DMS153 (cell line): Measurements from ENCODE around the gene FRMD5.

Source experiments
- DNase-seq: peaks from one replicate; lab custom pipeline; 2025; lab: John Stamatoyannopoulos, UW

Gene FRMD5

GRCh38 chr15:44160796-44161195 lies 34.3 kb downstream of the FRMD5 start:
- no peak for DNase-seq

GRCh38 chr15:44159492-44159891 lies 35.6 kb downstream of the FRMD5 start:
- DNase-seq, result no peak

- DNase-seq, result no peak
These were observed 37.0 kb downstream of the FRMD5 start for GRCh38 chr15:44158111-44158510.

- DNase-seq, result peak; percentile 2
These were observed 37.4 kb downstream of the FRMD5 start for GRCh38 chr15:44157679-44158078.

- no peak for DNase-seq
These were observed 41.7 kb downstream of the FRMD5 start for GRCh38 chr15:44153352-44153751.

GRCh38 chr15:44149224-44149623 lies 45.8 kb downstream of the FRMD5 start:
- no peak for DNase-seq

- DNase-seq, result no peak
These were observed 46.5 kb downstream of the FRMD5 start for GRCh38 chr15:44148580-44148979.

GRCh38 chr15:44147636-44148035 lies 47.4 kb downstream of the FRMD5 start:
- no peak for DNase-seq

GRCh38 chr15:44145495-44145894 lies 49.6 kb downstream of the FRMD5 start:
- DNase-seq, result no peak

GRCh38 chr15:44144992-44145391 lies 50.1 kb downstream of the FRMD5 start:
- no peak for DNase-seq

- DNase-seq, result no peak
These were observed 50.9 kb downstream of the FRMD5 start for GRCh38 chr15:44144184-44144583.

GRCh38 chr15:44137750-44138149 lies 57.3 kb downstream of the FRMD5 start:
- DNase-seq, result no peak

- no peak for DNase-seq
These were observed 58.0 kb downstream of the FRMD5 start for GRCh38 chr15:44136991-44137477.

- DNase-seq, result no peak
These were observed 63.0 kb downstream of the FRMD5 start for GRCh38 chr15:44132057-44132456.

- DNase-seq, result no peak
These were observed 64.3 kb downstream of the FRMD5 start for GRCh38 chr15:44130778-44131177.

GRCh38 chr15:44129911-44130310 lies 65.2 kb downstream of the FRMD5 start:
- DNase-seq, result no peak

- no peak for DNase-seq
These were observed 66.6 kb downstream of the FRMD5 start for GRCh38 chr15:44128443-44128842.

- DNase-seq, result no peak
These were observed 69.2 kb downstream of the FRMD5 start for GRCh38 chr15:44125879-44126278.

GRCh38 chr15:44102675-44103254 lies 92.3 kb downstream of the FRMD5 start:
- DNase-seq, result peak; percentile 3

GRCh38 chr15:44101944-44102343 lies 93.1 kb downstream of the FRMD5 start:
- no peak for DNase-seq

GRCh38 chr15:44101286-44101685 lies 93.8 kb downstream of the FRMD5 start:
- no peak for DNase-seq

GRCh38 chr15:44099671-44100070 lies 95.4 kb downstream of the FRMD5 start:
- DNase-seq, result no peak

- DNase-seq, result no peak
These were observed 97.5 kb downstream of the FRMD5 start for GRCh38 chr15:44097552-44097951.

- DNase-seq, result no peak
These were observed 98.5 kb downstream of the FRMD5 start for GRCh38 chr15:44096596-44096995.
